ENCODE measurements around the gene ORAI2.

The ORAI2 gene

GRCh38 chr7:102409340-102409739 is 24.0 kb upstream of the ORAI2 start:
- TF ChIP-seq SIN3A (IDR thresholded peaks at IDR 0.05; ENCODE audit: borderline replicate concordance, insufficient read depth, low read length) (no peak), REST (IDR thresholded peaks at IDR 0.05; ENCODE audit: insufficient read depth in 1 of 2, low read depth in 2 of 2, low read length in 2 of 2) (no peak), TAF1 (IDR thresholded peaks at IDR 0.05; ENCODE audit: borderline replicate concordance, insufficient read depth, low read length) (no peak), FOXP2 (optimal IDR thresholded peaks at IDR 0.05; ENCODE audit: borderline replicate concordance, extremely low read depth, extremely low read length, insufficient read depth) (no peak), POLR2AphosphoS5 (IDR thresholded peaks at IDR 0.05; ENCODE audit: low read depth, low read length) (no peak)

DNA sequence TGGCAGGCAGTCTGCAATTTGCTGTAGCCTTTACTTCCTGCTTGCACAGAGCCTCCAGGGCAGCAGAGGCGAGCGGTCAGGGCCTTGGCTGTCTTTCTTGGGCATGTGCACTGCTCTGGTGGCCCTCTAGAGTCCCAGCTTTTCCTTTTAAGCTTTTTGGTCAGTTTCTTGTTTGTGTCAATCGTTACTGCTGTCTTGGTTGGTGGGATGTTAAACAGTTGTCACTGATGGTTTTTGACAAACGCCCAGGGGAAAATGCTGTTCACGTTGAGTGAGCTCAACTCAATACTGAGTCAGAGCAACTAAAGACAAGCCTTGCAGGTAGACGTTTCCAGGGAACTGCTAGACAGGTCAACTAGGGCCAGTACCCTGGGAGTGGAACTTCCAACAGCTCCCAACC is 23.3 kb upstream of the ORAI2 start:
- TF ChIP-seq SIN3A (IDR thresholded peaks at IDR 0.05; ENCODE audit: borderline replicate concordance, insufficient read depth, low read length) (no peak), TAF1 (IDR thresholded peaks at IDR 0.05; ENCODE audit: borderline replicate concordance, insufficient read depth, low read length) (no peak), FOXP2 (optimal IDR thresholded peaks at IDR 0.05; ENCODE audit: borderline replicate concordance, extremely low read depth, extremely low read length, insufficient read depth) (no peak), POLR2AphosphoS5 (IDR thresholded peaks at IDR 0.05; ENCODE audit: low read depth, low read length) (no peak), REST (IDR thresholded peaks at IDR 0.05; ENCODE audit: insufficient read depth in 1 of 2, low read depth in 2 of 2, low read length in 2 of 2) (no peak)

DNA sequence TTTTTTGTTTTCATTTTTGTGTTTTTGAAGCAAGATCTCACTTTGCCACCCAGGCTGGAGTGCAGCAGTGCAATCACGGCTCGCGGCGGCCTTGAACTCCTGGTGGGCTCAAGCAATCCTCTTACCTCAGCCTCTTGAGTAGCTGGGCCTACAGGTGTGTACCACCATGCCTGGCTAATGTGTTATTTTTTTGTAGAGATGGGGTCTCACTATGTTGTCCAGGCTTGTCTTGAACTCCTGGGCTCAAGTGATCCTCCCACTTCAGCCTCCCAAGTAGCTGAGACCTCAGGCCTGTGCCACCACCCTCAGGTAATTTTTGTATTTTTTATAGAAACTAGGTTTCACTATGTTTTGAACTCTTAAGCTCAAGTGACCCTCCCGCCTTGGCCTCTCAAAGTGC is 22.5 kb upstream of the ORAI2 start:
- TF ChIP-seq FOXP2 (optimal IDR thresholded peaks at IDR 0.05; ENCODE audit: borderline replicate concordance, extremely low read depth, extremely low read length, insufficient read depth) (no peak), SIN3A (IDR thresholded peaks at IDR 0.05; ENCODE audit: borderline replicate concordance, insufficient read depth, low read length) (no peak), TAF1 (IDR thresholded peaks at IDR 0.05; ENCODE audit: borderline replicate concordance, insufficient read depth, low read length) (no peak), POLR2AphosphoS5 (IDR thresholded peaks at IDR 0.05; ENCODE audit: low read depth, low read length) (no peak), REST (IDR thresholded peaks at IDR 0.05; ENCODE audit: insufficient read depth in 1 of 2, low read depth in 2 of 2, low read length in 2 of 2) (no peak)

DNA sequence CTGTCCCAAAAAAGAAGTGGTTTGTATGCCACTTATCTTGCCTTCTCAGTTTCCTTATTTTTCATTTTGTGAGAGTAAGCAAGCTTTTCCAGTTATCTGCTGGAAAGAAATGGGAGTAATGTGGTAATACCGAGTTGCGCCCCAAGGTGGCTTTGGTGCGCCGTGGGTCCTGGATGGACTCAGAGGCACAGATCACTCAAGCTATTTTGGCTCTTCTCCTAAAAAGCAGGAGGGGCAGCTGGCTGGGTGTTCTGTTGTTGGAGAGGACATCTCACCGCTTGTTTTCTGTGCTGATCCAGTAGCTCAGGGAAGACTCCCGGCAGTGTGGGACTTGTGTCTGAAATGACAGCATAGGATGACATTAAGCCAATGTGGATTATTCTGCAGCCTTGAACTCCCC is 20.8 kb upstream of the ORAI2 start:
- TF ChIP-seq TAF1 (IDR thresholded peaks at IDR 0.05; ENCODE audit: borderline replicate concordance, insufficient read depth, low read length) (no peak), SIN3A (IDR thresholded peaks at IDR 0.05; ENCODE audit: borderline replicate concordance, insufficient read depth, low read length) (no peak), POLR2AphosphoS5 (IDR thresholded peaks at IDR 0.05; ENCODE audit: low read depth, low read length) (no peak), REST (IDR thresholded peaks at IDR 0.05; ENCODE audit: insufficient read depth in 1 of 2, low read depth in 2 of 2, low read length in 2 of 2) (no peak), FOXP2 (optimal IDR thresholded peaks at IDR 0.05; ENCODE audit: borderline replicate concordance, extremely low read depth, extremely low read length, insufficient read depth) (no peak)

DNA sequence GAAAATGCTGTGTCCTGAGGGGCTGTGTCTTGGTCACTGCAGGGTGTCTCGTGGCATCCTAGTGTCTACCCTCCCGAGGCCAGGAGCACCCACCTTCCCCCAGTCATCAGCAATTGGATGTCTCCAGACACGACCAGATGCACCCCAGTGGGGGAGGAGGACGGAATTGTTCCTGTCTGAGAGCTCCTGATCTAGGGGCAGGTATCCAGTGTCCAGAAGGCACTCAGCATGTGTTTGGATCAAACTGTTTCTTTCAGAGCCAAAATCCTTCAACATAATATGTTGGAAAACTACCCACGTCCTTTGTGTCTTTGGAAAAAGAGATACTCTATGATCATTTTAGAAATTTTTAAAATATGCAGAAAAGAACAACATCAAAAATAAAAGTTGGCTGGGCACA is 20.3 kb upstream of the ORAI2 start:
- TF ChIP-seq TAF1 (IDR thresholded peaks at IDR 0.05; ENCODE audit: borderline replicate concordance, insufficient read depth, low read length) (no peak), SIN3A (IDR thresholded peaks at IDR 0.05; ENCODE audit: borderline replicate concordance, insufficient read depth, low read length) (no peak), POLR2AphosphoS5 (IDR thresholded peaks at IDR 0.05; ENCODE audit: low read depth, low read length) (no peak), REST (IDR thresholded peaks at IDR 0.05; ENCODE audit: insufficient read depth in 1 of 2, low read depth in 2 of 2, low read length in 2 of 2) (no peak), FOXP2 (optimal IDR thresholded peaks at IDR 0.05; ENCODE audit: borderline replicate concordance, extremely low read depth, extremely low read length, insufficient read depth) (no peak)
